G401 (cell line): ENCODE data around the gene TRIM14. TPM values are rescaled to one million over a fixed set of nuclear protein-coding genes. Genes with fewer than 3 reads are reported as not detected.
A peak's percentile ranks its signal among the peaks of the same experiment; 100 is the strongest.

Experiments
- DNase-seq: peaks from one replicate; pipeline ENCODE4 v3.0.0-alpha.2; 2015; ENCODE audit warnings: low spot score
- in situ Hi-C: cut with HindIII; loops from 2 replicates; pipeline ENCODE4 v1.10.0; 2016; ENCODE audit warnings: low sequenced_read_pairs, mixed read lengths
- total RNA-seq: library from RNA; depleted of rRNA; stranded (reverse); fragments of >200 nt; shearing (Covaris generic); gene quantifications from 2 replicates; pipeline ENCODE4 v1.2.3, GENCODE V29; 2014; rRNA removed

The TRIM14 gene, protein sequence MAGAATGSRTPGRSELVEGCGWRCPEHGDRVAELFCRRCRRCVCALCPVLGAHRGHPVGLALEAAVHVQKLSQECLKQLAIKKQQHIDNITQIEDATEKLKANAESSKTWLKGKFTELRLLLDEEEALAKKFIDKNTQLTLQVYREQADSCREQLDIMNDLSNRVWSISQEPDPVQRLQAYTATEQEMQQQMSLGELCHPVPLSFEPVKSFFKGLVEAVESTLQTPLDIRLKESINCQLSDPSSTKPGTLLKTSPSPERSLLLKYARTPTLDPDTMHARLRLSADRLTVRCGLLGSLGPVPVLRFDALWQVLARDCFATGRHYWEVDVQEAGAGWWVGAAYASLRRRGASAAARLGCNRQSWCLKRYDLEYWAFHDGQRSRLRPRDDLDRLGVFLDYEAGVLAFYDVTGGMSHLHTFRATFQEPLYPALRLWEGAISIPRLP
- 8.9 and 10.2 TPM in 2 replicates for total RNA-seq

DNA sequence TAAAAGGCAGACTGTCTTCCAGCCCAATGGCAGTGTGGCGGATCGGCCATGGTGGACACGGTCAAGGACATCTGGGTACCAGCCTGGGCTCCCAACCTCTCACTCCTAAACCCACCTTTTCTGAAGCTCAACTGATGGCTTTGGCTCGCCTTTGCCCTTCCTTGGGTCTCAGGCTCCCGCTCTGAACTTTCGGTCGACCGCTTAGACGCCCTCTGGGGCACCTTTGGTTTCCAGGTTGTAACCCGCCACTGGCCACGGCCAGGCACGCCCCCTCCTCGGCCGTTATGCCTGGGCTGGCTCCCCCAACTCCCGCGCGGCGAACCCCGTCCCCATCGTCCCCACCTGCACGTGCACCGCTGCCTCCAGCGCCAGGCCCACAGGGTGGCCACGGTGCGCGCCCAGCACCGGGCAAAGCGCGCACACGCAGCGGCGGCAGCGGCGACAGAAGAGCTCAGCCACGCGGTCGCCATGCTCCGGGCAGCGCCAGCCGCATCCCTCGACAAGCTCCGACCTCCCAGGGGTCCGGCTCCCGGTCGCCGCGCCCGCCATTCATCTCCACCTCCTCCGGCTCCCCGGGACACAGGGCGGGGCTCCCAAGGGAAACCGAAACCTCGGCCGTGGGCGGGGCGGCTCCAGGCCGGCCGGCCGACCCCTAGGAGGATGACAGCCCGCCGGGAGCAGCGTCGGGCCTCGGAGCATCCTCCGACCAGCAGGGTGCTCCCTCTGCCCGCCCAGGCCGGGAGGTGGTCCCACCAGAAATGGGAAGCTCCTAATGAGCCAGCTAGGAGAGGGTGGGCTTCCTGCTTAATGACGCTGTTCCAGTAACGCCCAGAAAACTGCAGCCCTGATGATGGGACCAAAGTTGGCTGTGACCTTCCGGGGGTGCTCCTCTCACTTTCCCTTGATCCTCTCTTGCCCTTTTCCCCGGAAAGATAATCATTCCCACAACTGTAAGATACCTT lies at the start of gene TRIM14:
Gene TRIM14, minus strand, starts transcription at position 583 of the 962 bp plus-strand sequence. Its CDS starts 34 bp downstream, at position 549.
- in situ Hi-C loops: no loop called here
- DNase-seq: no peak

DNA sequence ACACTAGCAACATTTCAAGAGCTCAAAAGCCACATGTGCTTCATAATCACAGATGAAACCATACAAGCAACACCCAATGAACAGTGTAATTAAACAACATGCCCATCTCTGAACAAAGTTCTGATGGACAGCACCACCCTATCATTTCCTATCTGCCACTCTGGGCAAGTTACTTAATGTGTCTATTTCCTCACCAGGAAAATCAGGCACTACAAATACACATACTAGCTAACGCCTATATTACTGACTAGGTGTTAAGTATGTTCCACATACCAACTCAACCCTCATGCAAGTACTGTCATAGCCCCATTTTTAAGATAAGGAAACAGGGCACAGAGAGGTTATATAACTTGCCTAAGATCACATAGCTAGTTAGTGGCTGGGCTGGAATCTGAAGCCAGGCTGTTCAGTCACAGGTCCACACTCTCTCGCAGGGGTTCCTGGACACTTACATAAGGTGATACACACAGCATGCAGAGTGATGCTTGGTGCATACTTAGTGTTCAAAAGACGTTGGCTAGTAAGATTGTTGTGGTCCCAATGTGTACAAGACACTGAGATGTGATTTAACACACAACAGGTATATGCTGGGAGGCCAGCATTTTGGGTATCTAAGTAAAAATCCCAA lies 49.2 kb upstream of the TRIM14 start:
- in situ Hi-C loops: no loop called here

DNA sequence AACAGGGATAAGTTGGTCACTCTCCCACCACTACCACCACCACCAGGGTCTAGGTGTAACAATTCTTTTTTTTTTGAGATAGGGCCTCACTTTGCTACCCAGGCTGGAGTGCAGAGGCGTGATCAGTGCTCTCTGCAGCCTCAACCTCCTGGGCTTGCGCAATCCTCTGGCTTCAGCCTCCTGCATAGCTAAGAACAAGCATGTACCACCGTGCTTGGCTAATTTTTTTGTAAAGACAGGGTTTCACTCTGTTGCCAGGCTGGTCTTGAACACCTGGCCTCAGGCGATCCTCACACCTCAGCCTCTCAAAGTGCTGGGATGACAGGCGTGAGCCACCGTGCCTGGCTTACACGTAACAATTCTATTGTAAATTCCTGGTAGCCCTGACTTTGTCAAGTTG lies 45.9 kb upstream of the TRIM14 start:
- in situ Hi-C loops: no loop called here
- DNase-seq: no peak

More for the DNA sequence above, 49.2 kb upstream of the TRIM14 start:
- DNase-seq: peak; percentile 86

DNA sequence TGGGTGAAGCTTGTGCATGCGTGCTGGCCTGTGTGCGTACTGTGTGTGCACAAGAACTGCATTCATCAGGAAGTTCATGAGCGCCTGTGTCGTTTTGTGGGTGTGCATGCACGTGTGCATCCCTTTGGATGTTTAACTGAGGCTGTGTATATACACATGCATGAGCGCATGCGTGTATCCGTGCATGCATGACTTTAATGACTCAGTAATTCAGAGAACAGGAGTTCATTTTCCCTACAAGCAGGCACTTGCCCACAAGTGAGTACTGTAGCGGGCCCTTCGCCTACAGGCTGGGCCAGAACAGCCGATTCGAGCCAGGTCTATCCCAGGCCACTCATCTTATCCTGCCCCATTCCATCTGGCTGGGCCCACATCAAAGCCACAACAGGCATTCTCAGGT lies 43.6 kb upstream of the TRIM14 start:
- in situ Hi-C loops: no loop called here
- DNase-seq: no peak

DNA sequence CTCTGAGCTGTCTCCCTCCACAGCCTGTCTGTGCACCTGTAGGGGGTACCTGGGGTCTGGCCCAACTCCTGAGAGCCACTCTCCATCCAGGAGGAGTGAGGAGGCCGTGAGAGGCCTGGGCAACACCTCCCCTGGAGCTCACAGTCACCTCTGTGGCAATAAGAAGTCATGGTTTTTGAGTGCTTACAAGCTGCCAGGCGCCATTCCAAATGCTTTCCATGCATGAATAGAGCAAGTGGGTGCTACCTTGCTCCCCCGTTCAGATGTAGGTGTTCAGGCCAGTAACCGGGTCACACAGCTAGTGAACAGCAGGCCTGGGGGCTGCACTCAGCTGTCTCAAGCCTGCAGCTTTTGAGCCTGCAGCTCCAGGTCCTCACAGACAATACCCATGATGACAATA lies 42.8 kb upstream of the TRIM14 start:
- no peak for DNase-seq
- in situ Hi-C loops: no loop called here

DNA sequence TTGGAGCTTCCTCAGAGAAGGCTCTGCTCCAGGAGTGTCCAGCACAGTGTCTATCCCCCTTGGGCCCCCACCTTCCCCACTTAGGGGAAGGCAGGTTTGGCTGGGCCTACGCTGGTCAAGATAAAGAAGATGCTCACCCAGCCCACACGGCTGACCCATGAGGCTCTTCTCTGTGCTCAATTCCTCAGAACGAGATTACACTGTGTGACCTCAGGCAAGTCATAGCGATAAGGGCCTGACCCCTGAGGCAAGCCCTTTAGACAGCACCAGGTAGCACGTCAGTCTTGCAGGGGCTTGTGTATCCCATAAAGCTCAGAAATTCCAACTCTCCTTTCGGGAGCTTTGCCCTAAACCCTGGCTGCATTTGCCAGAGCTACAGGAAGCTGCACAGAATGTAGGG lies 40.8 kb upstream of the TRIM14 start:
- in situ Hi-C loops: no loop called here
- DNase-seq: no peak

DNA sequence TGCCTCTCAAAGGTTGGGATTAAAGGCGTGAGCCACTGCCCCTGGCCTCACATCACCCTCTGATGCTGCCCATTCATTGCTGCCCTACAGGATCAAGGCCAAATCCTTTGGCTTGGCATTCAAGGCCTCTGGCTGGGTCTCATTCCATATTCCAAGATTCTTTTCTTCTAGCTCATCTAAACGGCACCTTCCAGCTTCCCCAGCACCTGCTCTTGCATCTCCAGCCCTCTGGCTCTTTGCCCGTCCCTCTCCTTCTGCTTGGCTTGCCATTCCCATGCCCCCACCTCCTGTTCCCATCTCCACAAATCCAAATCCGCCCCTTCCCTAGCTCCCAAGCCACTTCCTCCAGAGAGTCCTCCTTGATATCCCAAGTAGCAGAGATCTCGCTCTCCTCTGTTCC lies 40.3 kb upstream of the TRIM14 start:
- in situ Hi-C loops: no loop called here
- no peak for DNase-seq

DNA sequence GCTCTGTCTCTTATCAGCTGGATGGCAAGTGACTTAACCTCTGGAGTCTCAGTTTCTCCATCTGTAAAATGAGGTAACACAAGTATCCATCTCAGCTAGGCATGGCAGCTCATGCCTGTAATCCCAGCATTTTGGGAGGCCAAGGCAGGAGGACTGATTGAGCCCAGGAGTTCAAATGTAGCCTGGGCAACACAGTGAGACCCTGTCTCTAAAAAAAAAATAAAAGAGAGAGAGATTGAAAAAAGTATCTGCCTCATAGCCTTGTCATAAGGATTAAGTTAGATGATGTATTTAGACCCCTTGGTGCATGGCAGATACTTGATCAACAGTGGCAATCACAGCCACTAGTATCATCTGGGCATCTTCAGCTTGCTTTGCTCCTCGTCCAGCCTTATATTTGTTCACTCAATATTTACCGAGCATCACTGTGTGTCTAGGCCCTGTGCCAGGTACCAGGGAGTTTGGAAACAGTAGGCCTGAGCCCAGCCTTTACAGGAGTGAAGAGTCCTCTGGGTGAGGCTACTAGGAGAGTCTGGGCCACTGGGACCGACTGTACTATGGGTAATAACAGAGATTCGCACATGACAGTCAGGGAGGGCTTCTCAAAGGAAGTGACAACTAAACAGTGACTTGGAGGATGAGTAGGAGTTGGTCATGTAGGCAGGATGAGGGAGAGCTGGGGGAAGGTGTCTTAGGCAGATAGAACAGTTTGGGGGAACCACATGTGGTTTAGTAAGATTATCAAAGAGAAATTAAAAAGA lies 39.2 kb upstream of the TRIM14 start:
- no peak for DNase-seq
- in situ Hi-C loops: no loop called here

DNA sequence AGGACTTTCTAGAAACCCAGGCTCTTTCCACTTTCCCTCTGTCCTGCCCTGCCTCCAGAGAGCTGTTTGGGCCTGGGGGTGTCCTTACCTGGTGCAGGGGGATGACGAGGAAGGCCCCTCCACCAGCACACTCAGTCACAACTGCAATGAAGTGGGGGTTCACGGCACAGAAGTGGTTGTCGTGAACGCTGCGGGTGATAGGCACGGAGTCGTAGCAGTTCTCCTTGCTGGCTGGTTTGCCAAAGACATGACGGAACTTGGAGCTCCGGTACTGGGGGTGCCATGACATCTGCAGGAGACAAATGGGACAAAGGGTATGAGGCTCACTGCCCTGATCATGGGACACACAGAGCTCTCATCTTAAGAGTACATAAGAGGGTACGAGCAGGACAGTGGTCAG lies 38.4 kb upstream of the TRIM14 start:
- in situ Hi-C loops: no loop called here
- DNase-seq: no peak

DNA sequence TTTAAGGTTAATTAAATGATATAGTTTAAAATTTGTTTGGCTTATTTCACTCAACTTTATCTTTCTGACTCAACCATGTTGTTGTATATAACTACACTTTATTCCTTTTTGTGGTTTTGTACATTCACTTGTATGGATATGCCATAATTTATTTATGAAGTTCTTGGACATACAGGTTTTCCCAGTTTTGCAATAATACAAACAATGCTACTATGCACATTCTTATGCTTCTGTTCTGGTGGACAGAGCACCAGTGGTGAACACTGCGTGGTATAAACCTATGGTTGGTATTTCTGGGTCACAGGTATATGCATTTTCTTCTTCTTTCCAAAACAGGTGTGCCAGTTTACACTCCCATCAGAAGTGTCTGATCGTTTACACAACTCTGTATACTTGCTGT lies 35.7 kb upstream of the TRIM14 start:
- DNase-seq: no peak
- in situ Hi-C loops: no loop called here

DNA sequence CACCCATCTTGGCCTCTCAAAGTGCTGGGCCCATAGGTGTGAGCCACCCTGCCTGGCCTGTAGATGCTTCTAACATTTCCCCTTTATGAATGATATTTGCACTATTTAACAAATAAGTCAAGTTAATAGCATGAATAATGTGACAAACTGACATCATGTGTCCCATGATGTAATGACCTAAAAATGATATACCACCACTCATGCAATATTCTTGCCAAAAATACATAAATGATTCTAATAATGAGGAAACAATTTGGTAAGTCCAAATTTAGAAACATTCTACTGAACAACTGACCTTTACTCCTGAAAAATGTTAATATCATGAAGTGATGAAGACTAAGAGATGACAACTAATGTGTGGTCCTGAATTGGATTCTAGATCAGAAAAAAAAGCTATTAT lies 33.5 kb upstream of the TRIM14 start:
- DNase-seq: no peak
- in situ Hi-C loops: no loop called here

DNA sequence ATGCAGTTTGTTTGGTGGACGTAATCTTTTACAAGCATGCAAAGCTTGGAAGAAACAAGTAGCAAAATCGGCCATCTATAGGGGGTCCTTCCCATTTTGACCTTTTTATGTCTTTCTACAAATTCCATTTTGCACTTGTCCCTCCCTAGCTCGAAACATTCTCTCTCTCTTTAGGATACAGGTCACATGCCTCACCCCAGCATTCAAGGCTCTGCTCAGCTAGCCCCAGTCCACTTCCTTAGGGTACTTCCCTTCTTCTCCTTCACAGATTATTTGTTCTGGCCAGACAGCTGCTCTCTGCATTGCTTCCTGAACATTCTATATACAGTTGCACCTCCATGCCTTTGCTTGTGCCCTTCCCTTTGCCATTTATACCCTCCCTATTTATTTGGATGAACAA lies 31.7 kb upstream of the TRIM14 start:
- DNase-seq: no peak
- in situ Hi-C loops: no loop called here

DNA sequence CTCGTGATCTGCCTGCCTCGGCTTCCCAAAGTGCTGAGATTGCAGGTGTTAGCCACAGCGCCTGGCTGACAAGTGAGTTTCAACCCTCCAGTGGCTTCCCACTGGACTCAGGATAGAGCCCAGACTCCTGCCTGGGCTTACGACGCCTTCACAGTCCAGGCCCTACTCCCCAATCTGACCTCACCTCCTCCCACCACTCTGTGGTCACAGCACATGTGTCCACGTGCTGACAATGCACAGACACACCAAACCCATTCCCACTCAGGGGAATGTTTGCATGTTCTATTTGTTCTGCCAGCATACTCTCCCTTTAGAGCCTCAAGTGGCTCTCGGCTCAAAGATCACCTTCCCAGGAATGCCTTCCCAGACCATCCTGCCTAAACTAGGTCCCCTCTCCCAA lies 31.1 kb upstream of the TRIM14 start:
- no peak for DNase-seq
- in situ Hi-C loops: no loop called here

DNA sequence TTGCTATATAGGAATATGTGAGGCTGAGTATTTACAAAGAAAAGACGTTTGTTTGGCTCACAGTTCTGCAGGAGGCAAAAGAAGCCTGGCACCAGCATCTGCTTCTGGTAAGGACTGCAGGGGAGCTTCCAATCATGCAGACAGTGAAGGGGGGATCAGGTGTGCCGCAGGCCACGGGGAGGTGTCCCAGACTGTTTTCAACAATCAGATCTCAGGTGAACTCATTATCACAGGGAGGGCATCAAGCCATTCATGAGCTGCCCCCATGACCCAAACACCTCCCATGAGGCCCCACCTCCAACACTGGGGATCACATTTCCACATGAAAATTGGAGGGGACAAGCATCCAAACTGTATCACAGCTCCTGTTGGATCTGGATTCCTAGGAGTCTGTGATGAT lies 30.4 kb upstream of the TRIM14 start:
- in situ Hi-C loops: no loop called here
- no peak for DNase-seq

DNA sequence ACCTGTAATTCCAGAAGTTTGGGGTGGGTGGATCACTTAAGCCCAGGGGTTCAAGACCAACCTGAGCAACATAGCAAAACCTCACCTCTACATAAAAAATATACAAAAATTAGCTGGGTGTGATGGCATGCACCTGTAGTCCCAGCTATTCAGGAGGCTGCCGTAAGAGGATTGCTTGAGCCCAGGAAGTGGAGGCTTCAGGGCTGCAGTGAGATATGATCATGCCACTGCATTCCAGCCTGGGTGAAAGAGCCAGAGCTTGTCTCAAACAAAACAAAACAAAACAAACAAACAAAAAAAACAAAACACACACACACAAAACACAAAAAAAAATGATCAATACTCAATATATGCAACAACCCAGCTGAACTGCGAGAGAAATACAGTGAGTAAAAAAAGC lies 29.5 kb upstream of the TRIM14 start:
- no peak for DNase-seq
- in situ Hi-C loops: no loop called here

DNA sequence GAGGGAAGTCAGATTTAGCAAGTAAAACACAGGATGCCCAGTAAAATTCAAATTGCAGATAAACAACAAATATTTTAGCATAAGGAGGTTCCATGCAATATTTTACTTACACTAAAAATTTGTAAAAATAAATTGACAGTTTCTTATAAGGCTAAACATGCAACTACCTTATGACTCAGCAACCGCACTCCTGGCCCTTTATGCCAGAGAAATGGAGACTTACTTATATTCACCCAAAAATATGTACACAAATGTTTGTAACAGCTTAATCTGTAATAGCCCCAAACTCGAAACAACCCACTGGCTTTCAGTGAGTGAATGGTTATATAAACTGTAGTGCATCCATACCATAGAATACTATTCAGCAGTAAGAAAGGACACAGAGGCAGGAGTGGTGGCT lies 28.6 kb upstream of the TRIM14 start:
- DNase-seq: no peak
- in situ Hi-C loops: no loop called here

DNA sequence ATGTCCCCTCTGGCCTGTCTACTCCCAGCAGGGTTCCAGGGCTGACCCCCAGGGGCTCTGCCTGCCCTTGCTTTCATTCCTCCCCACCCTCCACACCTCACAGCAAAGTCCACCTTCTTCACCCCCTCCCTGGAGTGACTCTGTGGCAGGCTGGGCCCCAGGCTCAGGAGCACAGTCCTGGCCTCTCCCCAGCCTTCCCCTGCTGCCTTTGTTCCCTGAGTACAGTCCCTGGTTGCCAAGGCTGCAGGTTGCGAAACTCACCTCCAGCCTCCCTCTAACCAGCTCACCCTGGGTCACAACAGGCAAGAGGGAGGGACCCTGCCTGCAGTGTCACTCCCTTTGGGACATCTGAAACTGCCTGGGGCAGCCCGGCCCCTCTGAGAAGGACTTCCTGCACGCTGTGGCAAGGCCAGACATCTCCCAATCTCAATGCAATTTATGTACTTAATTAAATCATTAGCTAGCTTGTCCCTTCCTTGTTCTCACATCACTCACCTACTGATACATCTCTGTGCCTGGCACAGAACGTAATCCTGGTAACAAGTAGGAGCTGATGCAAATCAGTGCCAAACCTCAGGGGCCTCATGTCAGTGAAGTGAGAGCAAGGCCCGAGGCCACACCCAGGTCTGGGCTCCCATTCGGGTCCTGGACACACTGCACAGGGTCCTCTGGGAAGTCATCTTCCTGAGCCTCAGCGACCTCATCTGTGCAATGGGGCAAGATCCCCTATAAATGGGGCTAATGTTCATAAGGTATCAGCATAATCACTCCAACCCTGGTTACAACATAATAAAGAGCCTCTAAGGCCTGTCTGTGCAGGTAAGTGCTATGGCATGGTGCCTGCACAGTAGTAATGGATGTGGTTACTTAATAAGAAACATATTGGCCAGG lies 27.3 kb upstream of the TRIM14 start:
- no peak for DNase-seq

DNA sequence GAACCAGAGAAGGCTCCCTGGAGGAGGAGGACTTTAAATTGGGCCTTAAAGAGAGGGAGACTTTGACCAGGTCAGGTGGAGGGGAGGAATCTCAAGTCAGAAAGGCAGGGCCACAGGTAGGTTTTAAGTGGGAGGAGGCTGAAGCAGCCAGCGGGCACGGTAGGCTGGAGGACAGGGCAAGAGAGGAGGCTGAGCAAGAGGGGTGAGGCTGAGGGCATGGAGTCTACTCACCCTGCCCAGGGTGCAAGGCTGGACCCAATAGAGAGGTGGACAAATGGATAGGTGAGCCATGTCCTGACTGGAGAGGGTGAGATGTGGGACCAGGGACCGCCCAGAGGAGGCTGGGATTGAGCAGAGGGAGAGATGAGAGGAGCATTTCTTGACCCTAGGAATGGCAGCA lies 25.6 kb upstream of the TRIM14 start:
- in situ Hi-C loops: no loop called here
- no peak for DNase-seq

More for the DNA sequence above, 27.3 kb upstream of the TRIM14 start:
- in situ Hi-C loops: no loop called here
